IPS DF 6.9 (cell line): ENCODE data around the gene RASA3.
"Not testable (repeated sequence)": the region's sequence is repeated elsewhere in the genome, so short reads cannot be mapped to it uniquely, and the experiment has no call there.

Experiments used
- DNase-seq: peaks from one replicate; pipeline ENCODE4 v3.0.0-alpha.2; 2013; ENCODE audit warnings: low read depth, low spot score
- H3K27ac ChIP-seq: one replicate; pipeline ENCODE4 v1.5.1; 2013; ENCODE audit warnings: low read length, control low read depth
- H3K27me3 ChIP-seq: 2 replicates; pipeline ENCODE4 v1.6.1; 2013; ENCODE audit warnings: mild to moderate bottlenecking, low read length; ENCODE audit not compliant: control insufficient read depth, insufficient read depth
- H3K36me3 ChIP-seq: 2 replicates; pipeline ENCODE4 v1.6.1; 2013; ENCODE audit warnings: low read length; ENCODE audit not compliant: control insufficient read depth, insufficient read depth
- H3K4me1 ChIP-seq: 2 replicates; pipeline ENCODE4 v1.6.1; 2013; ENCODE audit warnings: low read length; ENCODE audit not compliant: control insufficient read depth, insufficient read depth
- H3K4me3 ChIP-seq: 2 replicates; pipeline ENCODE4 v1.5.1; 2013; ENCODE audit warnings: mild to moderate bottlenecking, low read length
- H3K9me3 ChIP-seq: 2 replicates; pipeline ENCODE4 v1.6.1; 2013; ENCODE audit warnings: low read length, inconsistent platforms; ENCODE audit not compliant: control insufficient read depth, insufficient read depth
- WGBS: extraction: QIAGEN DNeasy Blood & Tissue Kit; methylation state at CpG from one replicate; pipeline ENCODE4 v1.1.7; 2013; ENCODE audit warnings: mixed read lengths, missing lambda C conversion rate; ENCODE audit not compliant: insufficient read length, insufficient coverage; 5-methylcytosine and 5-hydroxymethylcytosine counted together

RASA3 gene

GRCh38 chr13:114164681-114165429, 32.4 kb upstream of the RASA3 start:
- Histone ChIP-seq H3K27me3 (no peaks in the 10 kb centered on the region), H3K9me3 (no peaks in the 10 kb centered on the region), H3K4me1 (no peaks in the 10 kb centered on the region), H3K27ac (no peak overlapping the region), H3K4me3 (no peak overlapping the region), H3K36me3 (no peaks in the 10 kb centered on the region)
- DNase-seq = no peak
- WGBS = no CpG with 5 or more reads among the region's 26 CpGs

GRCh38 chr13:114164053-114164452, 31.6 kb upstream of the RASA3 start:
- WGBS = no CpG with 5 or more reads among the region's 14 CpGs
- no peak for DNase-seq
- Histone ChIP-seq H3K36me3 (no peaks in the 10 kb centered on the region), H3K4me3 (no peak overlapping the region), H3K9me3 (no peaks in the 10 kb centered on the region), H3K27me3 (no peaks in the 10 kb centered on the region), H3K27ac (no peak overlapping the region), H3K4me1 (no peaks in the 10 kb centered on the region)

DNA sequence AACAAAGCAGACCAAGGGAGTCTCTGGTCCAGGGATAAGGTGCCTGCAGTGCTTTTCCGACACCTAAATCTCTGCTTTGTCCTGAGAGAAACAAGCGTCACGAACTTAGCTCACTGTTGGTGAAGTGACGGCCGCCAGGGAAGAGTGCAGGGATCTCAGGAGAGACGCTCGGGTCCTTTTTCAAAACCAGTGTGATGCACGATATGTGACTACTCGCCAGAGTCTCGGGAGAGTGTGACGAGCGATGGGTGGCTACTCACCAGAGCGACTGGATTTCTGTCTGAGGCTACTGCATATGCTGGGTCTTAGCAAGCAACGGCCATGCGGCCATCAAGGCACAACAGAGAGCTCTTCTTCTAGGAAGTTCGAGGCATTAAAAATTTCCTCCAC, 30.1 kb upstream of the RASA3 start:
- Histone ChIP-seq H3K9me3 (no peaks in the 10 kb centered on the region), H3K27me3 (no peaks in the 10 kb centered on the region), H3K4me1 (no peaks in the 10 kb centered on the region), H3K4me3 (no peak overlapping the region), H3K27ac (no peak overlapping the region), H3K36me3 (no peaks in the 10 kb centered on the region)
- no CpG with 5 or more reads among the region's 16 CpGs for WGBS
- no peak for DNase-seq

DNA sequence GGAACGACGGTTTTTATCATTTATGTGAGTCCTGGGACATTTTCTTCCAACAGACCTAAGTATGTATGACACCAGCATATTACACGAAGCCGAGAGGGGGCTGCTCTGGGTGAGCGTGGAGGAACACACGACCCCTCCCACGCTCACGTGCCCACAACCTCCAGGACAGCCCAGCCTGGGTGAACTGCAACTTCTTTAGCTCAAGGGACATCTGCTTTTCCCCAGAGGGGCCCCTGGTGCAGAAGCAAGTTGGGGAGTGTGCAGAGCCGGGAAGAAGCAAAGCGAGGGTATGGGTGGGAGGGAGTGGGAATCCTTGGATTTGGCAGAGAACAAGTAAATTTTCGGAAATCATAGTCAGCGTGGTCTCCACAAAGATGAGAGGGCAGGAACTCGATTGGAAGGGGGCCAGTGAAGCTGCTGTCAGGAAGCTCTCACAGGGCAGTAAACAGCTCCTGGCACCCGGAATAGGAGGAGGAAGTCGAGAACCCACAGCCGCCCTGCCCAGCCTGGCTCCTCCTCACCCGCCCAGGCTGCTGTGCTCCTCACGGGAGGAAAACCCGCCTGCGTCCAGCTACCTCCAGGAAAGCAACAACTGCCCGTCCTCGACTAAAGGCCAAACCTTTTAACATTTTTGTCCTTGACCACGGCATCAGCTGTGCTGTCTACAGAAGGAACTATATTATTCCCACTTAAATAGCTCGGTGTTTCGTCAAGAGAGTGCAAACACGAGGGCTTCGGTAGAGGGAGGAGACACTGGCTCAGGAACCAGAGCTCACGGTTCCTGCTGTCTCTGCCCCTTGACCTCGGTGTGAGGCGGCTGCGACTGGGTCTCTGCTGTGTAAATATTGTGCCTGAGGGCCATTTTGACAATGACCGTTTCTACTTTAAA, 29.5 kb upstream of the RASA3 start:
- Histone ChIP-seq H3K9me3 (no peaks in the 10 kb centered on the region), H3K4me3 (no peak overlapping the region), H3K4me1 (no peaks in the 10 kb centered on the region), H3K27ac (no peak overlapping the region), H3K36me3 (no peaks in the 10 kb centered on the region), H3K27me3 (no peaks in the 10 kb centered on the region)
- DNase-seq = no peak
- no CpG with 5 or more reads among the region's 32 CpGs for WGBS

- Histone ChIP-seq H3K4me1 (no peaks in the 10 kb centered on the region), H3K9me3 (no peaks in the 10 kb centered on the region), H3K27ac (no peak overlapping the region), H3K27me3 (no peaks in the 10 kb centered on the region), H3K4me3 (no peak overlapping the region), H3K36me3 (no peaks in the 10 kb centered on the region)
- WGBS = no CpG with 5 or more reads among the region's 47 CpGs
- no peak for DNase-seq
These were observed 28.7 kb upstream of the RASA3 start for GRCh38 chr13:114161028-114161556.

DNA sequence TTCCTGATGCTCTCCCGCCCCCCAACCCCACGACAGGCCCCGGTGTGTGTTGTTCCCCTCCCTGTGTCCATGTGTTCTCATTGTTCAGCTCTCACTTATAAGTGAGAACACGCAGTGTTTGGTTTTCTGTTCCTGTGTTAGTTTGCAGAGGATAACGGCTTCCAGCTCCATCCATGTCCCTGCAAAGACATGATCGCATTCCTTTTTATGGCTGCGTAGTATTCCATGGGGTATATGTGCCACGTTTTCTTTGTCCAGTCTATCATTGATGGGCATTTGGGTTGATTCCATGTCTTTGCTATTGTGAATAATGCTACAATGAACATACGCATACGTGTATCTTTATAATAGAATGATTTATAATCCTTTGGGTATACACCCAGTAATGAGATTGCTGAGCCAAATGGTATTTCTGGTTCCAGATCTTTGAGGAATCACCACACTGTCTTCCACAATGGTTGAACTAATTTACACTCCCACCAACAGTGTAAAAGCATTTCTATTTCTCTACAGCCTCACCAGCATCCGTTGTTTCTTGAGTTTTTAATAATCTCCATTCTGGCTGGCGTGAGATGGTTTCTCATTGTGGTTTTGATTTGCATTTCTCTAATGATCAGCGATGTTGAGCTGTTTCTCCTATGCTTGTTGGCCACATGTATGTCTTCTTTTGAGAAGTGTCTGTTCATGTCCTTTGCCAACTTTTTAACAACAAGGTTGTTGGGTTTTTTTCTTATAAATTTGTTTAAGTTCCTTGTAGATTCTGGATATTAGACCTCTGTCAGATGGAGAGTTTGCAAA, 26.6 kb upstream of the RASA3 start:
- H3K27ac ChIP-seq, H3K4me1 ChIP-seq, DNase-seq, H3K36me3 ChIP-seq, H3K9me3 ChIP-seq, H3K27me3 ChIP-seq, H3K4me3 ChIP-seq: not testable (repeated sequence)
- WGBS = no CpG with 5 or more reads among the region's 13 CpGs

GRCh38 chr13:114157869-114158495, 25.6 kb upstream of the RASA3 start:
- no CpG with 5 or more reads among the region's 11 CpGs for WGBS
- no peak for DNase-seq
- no peaks in the 10 kb centered on the region for H3K9me3 ChIP-seq
- no peak overlapping the region for H3K27ac ChIP-seq
- no peaks in the 10 kb centered on the region for H3K4me1 ChIP-seq
- H3K27me3 ChIP-seq = no peaks in the 10 kb centered on the region
- no peak overlapping the region for H3K4me3 ChIP-seq
- H3K36me3 ChIP-seq = no peaks in the 10 kb centered on the region

- H3K27ac ChIP-seq = no peak overlapping the region
- no peaks in the 10 kb centered on the region for H3K27me3 ChIP-seq
- H3K9me3 ChIP-seq = no peaks in the 10 kb centered on the region
- DNase-seq = no peak
- no peaks in the 10 kb centered on the region for H3K36me3 ChIP-seq
- H3K4me1 ChIP-seq = no peaks in the 10 kb centered on the region
- H3K4me3 ChIP-seq = no peak overlapping the region
- WGBS = no CpG with 5 or more reads among the region's 19 CpGs
These were observed 23.8 kb upstream of the RASA3 start for GRCh38 chr13:114155926-114156883.

- Histone ChIP-seq H3K9me3 (no peaks in the 10 kb centered on the region), H3K4me1 (no peaks in the 10 kb centered on the region), H3K36me3 (no peaks in the 10 kb centered on the region), H3K27me3 (no peaks in the 10 kb centered on the region), H3K27ac (no peak overlapping the region), H3K4me3 (no peak overlapping the region)
- DNase-seq = no peak
- WGBS = no CpG with 5 or more reads among the region's 3 CpGs
These were observed 22.9 kb upstream of the RASA3 start for GRCh38 chr13:114155320-114155719.
